ENCODE data around the gene ARHGEF11.

DNA sequence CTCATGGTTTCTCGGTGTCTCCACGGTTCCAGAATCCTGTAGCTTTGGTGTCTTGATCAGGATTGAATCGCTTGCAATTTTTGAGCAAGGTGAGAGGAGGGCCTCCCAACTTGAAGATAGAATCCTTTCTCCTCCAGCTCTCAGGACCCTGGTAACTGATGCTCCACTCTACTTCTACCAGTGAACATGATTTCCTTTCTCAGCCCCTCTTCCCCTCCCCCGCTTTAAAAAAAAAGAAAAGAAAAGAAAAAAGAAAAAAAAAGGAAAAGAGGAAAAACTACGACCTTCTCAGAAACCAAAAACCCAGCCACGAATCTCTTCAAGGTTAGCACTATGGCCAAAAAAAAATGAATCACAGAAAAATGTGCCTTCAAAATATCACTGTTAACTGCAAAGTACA lies 1.2 kb downstream of the ARHGEF11 start:
- TF ChIP-seq, protein P1, sequence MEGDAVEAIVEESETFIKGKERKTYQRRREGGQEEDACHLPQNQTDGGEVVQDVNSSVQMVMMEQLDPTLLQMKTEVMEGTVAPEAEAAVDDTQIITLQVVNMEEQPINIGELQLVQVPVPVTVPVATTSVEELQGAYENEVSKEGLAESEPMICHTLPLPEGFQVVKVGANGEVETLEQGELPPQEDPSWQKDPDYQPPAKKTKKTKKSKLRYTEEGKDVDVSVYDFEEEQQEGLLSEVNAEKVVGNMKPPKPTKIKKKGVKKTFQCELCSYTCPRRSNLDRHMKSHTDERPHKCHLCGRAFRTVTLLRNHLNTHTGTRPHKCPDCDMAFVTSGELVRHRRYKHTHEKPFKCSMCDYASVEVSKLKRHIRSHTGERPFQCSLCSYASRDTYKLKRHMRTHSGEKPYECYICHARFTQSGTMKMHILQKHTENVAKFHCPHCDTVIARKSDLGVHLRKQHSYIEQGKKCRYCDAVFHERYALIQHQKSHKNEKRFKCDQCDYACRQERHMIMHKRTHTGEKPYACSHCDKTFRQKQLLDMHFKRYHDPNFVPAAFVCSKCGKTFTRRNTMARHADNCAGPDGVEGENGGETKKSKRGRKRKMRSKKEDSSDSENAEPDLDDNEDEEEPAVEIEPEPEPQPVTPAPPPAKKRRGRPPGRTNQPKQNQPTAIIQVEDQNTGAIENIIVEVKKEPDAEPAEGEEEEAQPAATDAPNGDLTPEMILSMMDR (IDR thresholded peaks at IDR 0.05), result no peak
- TF ChIP-seq EZH2 (IDR thresholded peaks at IDR 0.05; ENCODE audit: borderline replicate concordance, insufficient read depth, low read depth, low read length, poor library complexity, severe bottlenecking), result no peak

All from B cell (primary cell).